Measurements from ENCODE around the gene WIF1.

- TF ChIP-seq ELF4 (IDR thresholded peaks at IDR 0.05) (no peak), FOXM1 (IDR thresholded peaks at IDR 0.05; ENCODE audit: borderline replicate concordance) (no peak)
Measured at GRCh38 chr12:65155784-65156183, 34.7 kb upstream of the WIF1 start.

All from HEK293T (cell line).